ENCODE measurements around the gene PHF21B. TPM values are rescaled to one million over a fixed set of nuclear protein-coding genes. Genes with fewer than 3 reads are reported as not detected.

Gene PHF21B
- total RNA-seq, 1 donor from 2014 or later, result 37.4 TPM

DNA sequence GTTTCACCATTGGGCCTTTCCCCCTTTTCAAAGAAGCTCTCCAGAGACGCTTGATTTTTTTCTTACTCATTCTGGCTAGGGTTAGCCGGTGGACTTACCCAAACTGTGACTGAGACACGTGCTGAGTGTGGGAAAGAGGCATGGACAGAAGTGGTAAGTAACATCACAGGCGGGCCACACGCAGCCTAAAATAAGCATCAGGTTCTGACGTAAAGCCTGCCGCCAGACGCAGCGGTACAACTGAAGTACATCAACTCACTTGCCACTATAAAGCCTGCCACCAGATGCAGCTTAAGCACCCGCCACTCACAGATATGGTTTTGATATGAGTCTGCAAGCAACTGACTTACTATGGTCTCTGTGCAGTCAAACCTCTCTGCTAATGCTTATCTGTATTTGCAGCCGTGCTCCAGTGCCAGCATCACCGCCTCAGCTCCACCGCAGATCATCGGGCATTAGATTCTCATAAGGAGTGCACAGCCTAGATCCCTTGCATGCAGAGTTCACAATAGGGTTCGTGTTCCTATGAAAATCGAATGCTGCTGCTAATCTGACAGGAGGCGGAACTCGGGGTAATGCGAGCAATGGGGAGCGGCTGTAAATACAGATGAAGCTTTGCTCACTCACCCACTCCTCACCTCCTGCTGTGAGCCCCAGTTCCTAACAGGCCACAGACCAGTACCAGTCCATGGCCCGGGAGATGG is 58.8 kb downstream of the PHF21B start:
- Mint-ChIP-seq H3K36me3 (ENCODE audit: insufficient read depth) (peaks cover 13% of the 10 kb centered on the region), H3K27ac (no peak overlapping the region), H3K9me3 (ENCODE audit: low read depth) (no peaks in the 10 kb centered on the region), H3K4me3 (ENCODE audit: low read depth) (no peak overlapping the region), H3K27me3 (no peaks in the 10 kb centered on the region), H3K4me1 (ENCODE audit: low read depth) (no peaks in the 10 kb centered on the region)
- DNase-seq (ENCODE audit: low spot score, unreplicated experiment), result no peak
- TF ChIP-seq, protein P1, sequence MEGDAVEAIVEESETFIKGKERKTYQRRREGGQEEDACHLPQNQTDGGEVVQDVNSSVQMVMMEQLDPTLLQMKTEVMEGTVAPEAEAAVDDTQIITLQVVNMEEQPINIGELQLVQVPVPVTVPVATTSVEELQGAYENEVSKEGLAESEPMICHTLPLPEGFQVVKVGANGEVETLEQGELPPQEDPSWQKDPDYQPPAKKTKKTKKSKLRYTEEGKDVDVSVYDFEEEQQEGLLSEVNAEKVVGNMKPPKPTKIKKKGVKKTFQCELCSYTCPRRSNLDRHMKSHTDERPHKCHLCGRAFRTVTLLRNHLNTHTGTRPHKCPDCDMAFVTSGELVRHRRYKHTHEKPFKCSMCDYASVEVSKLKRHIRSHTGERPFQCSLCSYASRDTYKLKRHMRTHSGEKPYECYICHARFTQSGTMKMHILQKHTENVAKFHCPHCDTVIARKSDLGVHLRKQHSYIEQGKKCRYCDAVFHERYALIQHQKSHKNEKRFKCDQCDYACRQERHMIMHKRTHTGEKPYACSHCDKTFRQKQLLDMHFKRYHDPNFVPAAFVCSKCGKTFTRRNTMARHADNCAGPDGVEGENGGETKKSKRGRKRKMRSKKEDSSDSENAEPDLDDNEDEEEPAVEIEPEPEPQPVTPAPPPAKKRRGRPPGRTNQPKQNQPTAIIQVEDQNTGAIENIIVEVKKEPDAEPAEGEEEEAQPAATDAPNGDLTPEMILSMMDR (IDR thresholded peaks at IDR 0.05; ENCODE audit: unreplicated experiment), result no peak

DNA sequence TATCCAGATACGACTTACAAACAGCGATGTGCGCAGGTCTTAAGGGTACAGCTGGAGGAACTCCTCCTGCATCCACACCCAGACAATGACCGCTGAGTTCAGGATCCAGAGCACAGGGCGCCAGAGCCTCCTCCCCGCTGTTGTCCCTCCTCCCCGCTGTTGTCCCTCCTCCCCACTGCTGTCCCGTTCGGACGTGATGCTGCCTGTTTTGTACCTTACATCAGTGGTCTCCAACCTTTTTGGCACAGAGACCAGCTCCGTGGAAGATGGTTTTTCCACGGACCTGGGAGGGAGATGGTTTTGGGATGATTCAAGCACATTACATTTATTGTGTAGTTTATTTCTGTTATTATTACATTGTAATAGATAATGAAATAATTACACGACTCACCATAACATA is 62.0 kb downstream of the PHF21B start:
- Mint-ChIP-seq H3K4me3 (ENCODE audit: low read depth) (no peak overlapping the region), H3K36me3 (ENCODE audit: insufficient read depth) (peaks cover 13% of the 10 kb centered on the region), H3K4me1 (ENCODE audit: low read depth) (no peaks in the 10 kb centered on the region), H3K27ac (no peak overlapping the region), H3K27me3 (no peaks in the 10 kb centered on the region), H3K9me3 (ENCODE audit: low read depth) (no peaks in the 10 kb centered on the region)
- DNase-seq (ENCODE audit: low spot score, unreplicated experiment), result no peak
- TF ChIP-seq, protein P1 (IDR thresholded peaks at IDR 0.05; ENCODE audit: unreplicated experiment), result no peak

DNA sequence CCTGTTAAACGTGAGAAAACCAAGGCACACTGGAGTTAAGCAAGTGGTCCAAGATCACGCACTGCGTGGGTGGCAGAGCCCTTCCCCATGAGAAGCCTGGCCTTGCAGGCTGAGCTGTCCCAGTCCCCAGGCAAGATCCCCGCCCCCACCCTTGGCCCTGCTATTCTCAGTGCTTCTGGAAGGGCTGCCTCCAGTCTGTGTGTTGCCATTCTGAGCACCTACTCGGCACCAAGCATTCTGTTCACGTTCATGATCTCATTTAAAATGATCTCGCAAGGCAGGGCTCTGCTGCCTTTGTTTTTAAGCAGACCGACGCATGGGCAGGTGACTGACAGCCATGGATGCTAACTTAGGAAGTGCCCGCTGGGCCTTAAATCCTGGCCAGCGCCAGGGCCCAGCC is 62.8 kb downstream of the PHF21B start:
- Mint-ChIP-seq H3K4me3 (ENCODE audit: low read depth) (no peak overlapping the region), H3K36me3 (ENCODE audit: insufficient read depth) (peaks cover 12% of the 10 kb centered on the region), H3K9me3 (ENCODE audit: low read depth) (no peaks in the 10 kb centered on the region), H3K4me1 (ENCODE audit: low read depth) (no peaks in the 10 kb centered on the region), H3K27ac (no peak overlapping the region), H3K27me3 (no peaks in the 10 kb centered on the region)
- TF ChIP-seq, protein P1 (IDR thresholded peaks at IDR 0.05; ENCODE audit: unreplicated experiment), result no peak
- DNase-seq (ENCODE audit: low spot score, unreplicated experiment), result no peak

DNA sequence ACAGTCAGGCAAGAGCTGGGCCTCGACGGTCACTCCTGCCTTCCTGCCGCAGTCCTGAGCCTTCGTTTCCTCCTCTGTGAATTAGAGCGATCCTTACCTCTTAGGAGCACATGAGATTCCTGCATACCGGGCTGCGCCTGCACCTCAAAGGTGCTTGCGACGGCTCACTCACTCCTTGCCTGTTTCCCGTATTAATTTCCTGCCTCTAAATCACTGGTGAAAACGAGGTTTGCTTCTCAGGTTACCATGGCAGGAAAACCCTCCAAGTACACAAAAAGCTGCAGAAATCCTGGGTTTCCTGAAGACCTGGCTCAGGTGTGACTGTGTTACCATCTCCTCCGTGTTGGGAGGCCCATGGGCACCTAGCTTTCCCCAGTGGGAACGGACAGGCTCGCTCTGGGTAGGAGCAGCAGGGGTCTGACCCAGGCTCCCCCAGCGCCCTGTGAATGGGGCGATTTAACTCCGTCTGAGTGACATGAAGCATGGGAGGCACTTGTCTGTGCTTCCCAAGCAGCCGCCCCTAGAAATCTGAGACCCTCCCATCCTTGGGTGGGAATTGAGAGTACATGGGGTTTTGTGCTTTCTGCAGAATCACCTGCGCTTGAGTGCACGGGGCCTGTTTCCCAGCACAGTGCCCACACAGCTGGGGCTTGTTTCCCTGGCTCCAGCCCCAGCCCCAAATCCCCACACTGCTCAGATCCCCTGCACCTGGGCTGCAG is 64.8 kb downstream of the PHF21B start:
- no peak overlapping the region for H3K27ac Mint-ChIP-seq
- no peak for DNase-seq (ENCODE audit: low spot score, unreplicated experiment)
- no peak overlapping the region for H3K4me3 Mint-ChIP-seq (ENCODE audit: low read depth)
- H3K27me3 Mint-ChIP-seq, result no peaks in the 10 kb centered on the region
- no peaks in the 10 kb centered on the region for H3K36me3 Mint-ChIP-seq (ENCODE audit: insufficient read depth)
- TF ChIP-seq, protein P1 (IDR thresholded peaks at IDR 0.05; ENCODE audit: unreplicated experiment), result no peak
- H3K9me3 Mint-ChIP-seq (ENCODE audit: low read depth), result no peaks in the 10 kb centered on the region
- no peaks in the 10 kb centered on the region for H3K4me1 Mint-ChIP-seq (ENCODE audit: low read depth)

DNA sequence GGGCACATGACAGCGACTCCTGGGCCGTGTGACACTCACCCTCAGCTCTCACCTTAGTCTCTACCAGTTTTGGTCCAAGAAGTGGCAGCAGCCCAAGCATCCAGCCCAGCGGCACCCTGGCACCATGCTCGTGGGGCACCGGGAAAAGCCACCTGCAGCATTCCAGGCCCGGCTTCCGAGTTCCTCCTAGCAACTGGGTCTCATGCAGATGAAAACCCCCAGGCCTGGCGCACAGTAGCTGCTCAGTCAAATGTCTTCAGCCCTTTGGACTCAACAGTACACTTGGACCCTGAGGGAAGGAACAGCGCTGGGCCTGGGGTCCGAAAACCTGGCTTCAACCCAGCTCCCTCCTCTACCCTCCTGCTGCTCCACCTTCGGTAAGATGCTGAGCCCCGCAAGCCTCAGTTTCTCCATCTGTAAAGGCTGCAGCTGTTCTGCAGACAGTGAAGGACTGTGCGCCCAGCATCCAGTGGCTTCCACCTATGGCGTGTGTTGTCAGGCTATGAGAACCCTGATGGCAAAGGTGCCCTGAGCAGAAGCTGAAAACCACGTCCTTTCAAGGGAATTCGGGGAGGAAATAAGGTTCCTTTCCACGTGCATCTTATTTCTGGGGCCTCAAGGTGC is 66.0 kb downstream of the PHF21B start:
- Mint-ChIP-seq H3K4me3 (ENCODE audit: low read depth) (no peak overlapping the region), H3K27me3 (no peaks in the 10 kb centered on the region), H3K27ac (no peak overlapping the region), H3K4me1 (ENCODE audit: low read depth) (no peaks in the 10 kb centered on the region), H3K9me3 (ENCODE audit: low read depth) (no peaks in the 10 kb centered on the region), H3K36me3 (ENCODE audit: insufficient read depth) (no peaks in the 10 kb centered on the region)
- no peak for DNase-seq (ENCODE audit: low spot score, unreplicated experiment)
- TF ChIP-seq, protein P1 (IDR thresholded peaks at IDR 0.05; ENCODE audit: unreplicated experiment), result no peak
